HT1080 (cell line): ENCODE data around the gene CAMTA1. TPM values are rescaled to one million over a fixed set of nuclear protein-coding genes. Genes with fewer than 3 reads are reported as not detected.

Experiments
- DNase-seq: peaks from one replicate; pipeline ENCODE4 v3.0.0-alpha.2; 2015; ENCODE audit warnings: low read depth
- total RNA-seq: library from RNA; depleted of rRNA; stranded (reverse); fragments of >200 nt; shearing (Covaris generic); gene quantifications from 2 replicates; pipeline ENCODE4 v1.2.3, GENCODE V29; 2014

Gene CAMTA1
- total RNA-seq, 1 experiment from 2014 or later = 59.2 TPM

DNA sequence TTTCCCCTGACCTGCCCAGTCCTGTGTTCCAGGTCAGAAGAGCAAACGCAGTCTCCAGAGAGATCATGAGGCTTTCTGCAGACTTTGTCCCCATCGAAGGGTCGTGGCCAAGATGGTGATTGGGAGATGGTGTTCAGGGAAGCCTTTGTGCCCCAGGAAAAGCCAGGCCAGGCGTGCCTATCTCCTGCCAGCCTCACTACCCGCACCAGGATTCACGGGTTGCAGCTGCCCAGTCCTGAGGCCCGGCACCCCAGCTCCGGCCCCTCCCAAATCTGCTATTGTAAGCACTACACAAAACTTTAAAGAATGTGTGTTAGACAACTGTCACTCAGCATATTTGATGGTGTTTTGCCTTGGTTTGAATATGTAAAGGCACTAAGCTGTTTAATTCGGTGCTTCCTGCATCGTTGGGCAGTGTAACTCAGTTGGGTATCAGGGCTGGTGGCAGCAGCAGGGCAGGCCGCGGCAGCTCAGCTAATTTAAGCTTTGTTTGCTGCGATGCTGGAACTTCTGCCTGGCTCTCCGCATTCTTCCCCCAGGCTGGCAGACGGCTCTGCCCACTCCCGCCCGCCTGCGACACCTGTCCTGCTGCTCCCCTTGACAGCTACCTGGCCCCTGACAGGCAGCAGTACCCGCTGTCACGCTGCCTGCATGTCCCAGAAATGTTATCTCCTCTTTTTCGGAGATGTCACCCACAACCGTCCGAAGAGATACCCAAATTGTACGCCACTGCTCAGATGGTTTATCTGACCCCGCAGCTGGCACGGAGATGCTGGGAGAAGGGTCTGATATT lies 776.9 kb downstream of the CAMTA1 start:
- no peak for DNase-seq

DNA sequence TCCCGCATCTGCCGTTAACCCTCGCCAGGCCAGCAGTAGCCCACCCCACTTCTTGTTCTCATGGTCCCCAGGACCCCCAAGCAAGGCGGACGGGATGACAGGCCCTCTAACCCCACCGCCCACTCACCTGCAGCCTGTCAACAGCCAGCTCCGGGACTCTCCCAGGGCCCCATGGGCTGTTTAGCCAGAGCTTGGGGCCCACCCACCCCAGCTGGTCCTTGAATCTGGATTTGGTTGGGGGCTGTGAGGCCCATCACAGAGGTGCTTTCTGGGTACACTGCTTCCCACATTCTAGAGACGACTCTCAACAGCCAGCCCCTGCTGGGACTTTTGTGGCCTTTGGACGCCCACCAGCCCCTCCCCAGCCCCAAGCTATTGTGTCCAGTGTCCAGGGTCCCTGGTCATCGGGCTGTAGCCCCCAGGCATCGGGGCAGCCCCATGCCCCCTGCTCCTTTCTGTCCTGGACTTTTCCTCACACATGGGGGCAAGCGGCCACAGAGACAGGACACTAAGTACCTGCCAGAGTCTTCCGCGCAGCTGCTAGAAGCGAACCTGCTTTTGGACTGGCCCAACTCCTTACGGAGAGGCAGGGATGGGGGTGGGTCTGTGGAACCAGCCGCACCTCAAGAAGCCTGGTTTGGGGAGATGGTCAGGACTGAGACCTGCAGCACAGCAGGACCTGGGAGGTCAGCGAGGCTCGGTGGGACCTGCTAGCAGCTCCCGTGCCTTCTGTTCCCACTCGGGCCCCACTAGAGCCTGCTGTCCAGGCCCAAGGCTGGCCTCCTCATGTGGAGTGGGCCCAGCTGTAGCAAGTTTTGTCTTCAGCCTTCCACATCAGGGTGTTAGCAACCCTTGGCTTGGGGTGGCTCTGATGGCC lies 777.7 kb downstream of the CAMTA1 start:
- DNase-seq = no peak

DNA sequence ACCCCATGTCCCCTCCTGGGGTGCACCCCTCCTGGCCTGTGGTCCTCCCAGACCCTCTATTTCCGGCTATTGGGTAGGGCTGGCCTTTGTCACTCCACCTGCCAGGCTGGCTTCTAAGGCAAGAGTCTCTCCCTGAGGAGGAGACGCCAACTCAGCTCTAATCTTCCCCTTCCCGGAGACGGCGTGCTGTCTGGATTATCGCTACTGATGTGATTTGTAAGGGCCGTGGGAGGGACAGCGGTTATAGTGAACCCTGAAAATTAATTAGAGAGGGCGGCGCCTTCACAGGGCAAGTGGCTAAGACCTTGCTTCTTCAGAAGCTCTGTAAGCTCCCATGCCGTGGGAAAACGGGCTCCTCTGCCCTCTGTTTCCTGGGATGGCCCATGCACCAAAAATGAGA lies 778.9 kb downstream of the CAMTA1 start:
- DNase-seq = no peak

- DNase-seq = no peak
Measured at GRCh38 chr1:7565099-7565750, 780.0 kb downstream of the CAMTA1 start.

- no peak for DNase-seq
Measured at GRCh38 chr1:7566417-7567375, 781.4 kb downstream of the CAMTA1 start.

GRCh38 chr1:7567376-7567775 lies 782.1 kb downstream of the CAMTA1 start:
- no peak for DNase-seq

GRCh38 chr1:7568053-7568452 lies 782.8 kb downstream of the CAMTA1 start:
- DNase-seq = no peak

DNA sequence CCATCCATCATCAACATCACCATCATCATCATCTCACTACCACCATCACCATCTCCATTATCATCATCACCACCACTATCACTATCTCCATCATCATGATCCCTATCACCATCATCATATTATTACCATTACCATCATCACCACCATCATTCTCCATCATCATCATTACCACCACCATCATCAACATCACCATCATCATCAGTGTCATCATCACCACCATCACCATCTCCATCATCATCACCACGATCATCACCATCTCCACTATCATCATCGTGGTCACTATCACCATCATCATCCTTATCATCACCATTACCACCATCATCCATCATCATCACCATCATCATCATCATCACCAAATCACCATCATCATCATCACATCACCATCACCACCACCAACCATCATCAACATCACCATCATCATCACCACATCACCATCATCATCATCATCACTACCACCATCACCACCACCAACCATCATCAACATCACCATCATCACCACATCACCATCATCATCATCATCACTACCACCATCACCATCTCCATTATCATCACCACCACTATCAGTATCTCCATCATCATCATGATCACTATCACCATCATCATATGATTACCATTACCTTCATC lies 783.8 kb downstream of the CAMTA1 start:
- no peak for DNase-seq

- no peak for DNase-seq
Measured at GRCh38 chr1:7570311-7570710, 785.1 kb downstream of the CAMTA1 start.

DNA sequence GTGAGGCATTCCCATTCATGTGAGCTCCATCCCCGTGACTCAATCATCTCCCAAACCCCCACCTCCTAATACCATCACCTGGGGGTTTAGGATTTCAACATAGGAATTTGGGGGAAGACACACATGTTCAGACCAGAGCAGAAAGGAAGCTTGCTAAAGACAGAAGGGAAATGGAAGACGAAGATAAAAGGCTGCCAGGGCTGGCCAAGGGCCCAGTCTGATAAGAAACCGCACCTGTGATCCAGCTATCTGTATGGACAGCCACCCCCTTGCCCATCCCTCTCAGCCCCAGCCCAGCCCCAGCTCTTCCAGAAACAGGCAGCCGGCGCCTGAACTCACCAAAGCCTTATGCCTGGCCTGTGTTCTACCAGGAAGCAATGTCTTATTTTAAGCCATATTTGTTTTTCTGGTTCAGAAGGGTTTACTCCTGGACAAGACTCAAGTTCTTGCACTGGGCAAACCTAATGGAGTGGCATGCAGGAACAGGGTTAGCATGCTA lies 787.4 kb downstream of the CAMTA1 start:
- no peak for DNase-seq

DNA sequence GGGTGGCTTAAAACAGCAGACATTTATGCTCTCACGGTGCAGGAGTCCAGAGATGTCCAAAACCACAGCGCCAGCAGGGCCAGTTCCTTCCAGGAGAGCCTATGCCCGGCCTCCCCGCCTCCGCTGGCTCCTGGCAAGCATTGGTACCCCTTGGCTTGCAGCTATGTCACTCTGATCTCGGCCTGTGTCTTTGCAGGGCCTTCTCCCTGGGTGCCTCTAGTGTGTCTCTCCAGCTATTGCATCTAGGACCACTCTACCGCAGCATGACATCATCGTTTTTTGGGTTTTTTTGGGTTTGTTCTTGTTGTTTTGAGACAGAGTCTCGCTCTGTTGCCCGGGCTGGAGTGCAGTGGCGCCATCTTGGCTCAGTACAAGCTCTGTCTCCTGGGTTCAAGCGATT lies 788.2 kb downstream of the CAMTA1 start:
- DNase-seq = no peak

- no peak for DNase-seq
Measured at GRCh38 chr1:7574121-7575040, 789.1 kb downstream of the CAMTA1 start.

GRCh38 chr1:7575041-7575400 lies 789.8 kb downstream of the CAMTA1 start:
- DNase-seq = no peak

- DNase-seq = peak; percentile 30
Measured at GRCh38 chr1:7576946-7577657, 791.8 kb downstream of the CAMTA1 start.

- no peak for DNase-seq
Measured at GRCh38 chr1:7578206-7578605, 793.0 kb downstream of the CAMTA1 start.

GRCh38 chr1:7579016-7579415 lies 793.8 kb downstream of the CAMTA1 start:
- no peak for DNase-seq

GRCh38 chr1:7579831-7580804 lies 794.9 kb downstream of the CAMTA1 start:
- no peak for DNase-seq
